WTC11 (cell line): Measurements from ENCODE around the gene CCDC28B. TPM values are rescaled to one million over a fixed set of nuclear protein-coding genes. Genes with fewer than 3 reads are reported as not detected.

Experiments used
- ATAC-seq: fragments of 200-7000 bp; cut with Tn5 transposase; 2 replicates; pipeline ENCODE4 v1.10.0; 2021; ENCODE audit warnings: mild to moderate bottlenecking, moderate library complexity
- CTCF ChIA-PET: fragments of 300-600 bp; sonication (Branson Sonifier 250); formaldehyde crosslinking; loops from one replicate; lab custom pipeline; 2021; ENCODE audit warnings: antibody characterized with exemption; lab: Charles Lee
- POLR2A ChIA-PET: fragments of 350-600 bp; sonication (Branson Sonifier 250); formaldehyde crosslinking; loops from one replicate; lab custom pipeline; 2021; ENCODE audit warnings: antibody characterized with exemption; lab: Charles Lee
- DNase-seq: peaks from one replicate; pipeline ENCODE4 v3.0.0; 2021; ENCODE audit warnings: low spot score
- H3K27ac Mint-ChIP-seq: 2 replicates; pipeline ENCODE4 v1.8.0; 2021; ENCODE audit warnings: mixed read lengths
- H3K27me3 Mint-ChIP-seq: 2 replicates; pipeline ENCODE4 v1.8.0; 2021; ENCODE audit warnings: low read depth, mild to moderate bottlenecking, moderate library complexity, mixed read lengths
- H3K36me3 Mint-ChIP-seq: 2 replicates; pipeline ENCODE4 v1.8.0; 2021; ENCODE audit warnings: mixed read lengths
- H3K4me1 Mint-ChIP-seq: 2 replicates; pipeline ENCODE4 v1.8.0; 2022; ENCODE audit warnings: mixed read lengths
- H3K4me3 Mint-ChIP-seq: 2 replicates; pipeline ENCODE4 v1.8.0; 2021; ENCODE audit warnings: mild to moderate bottlenecking, moderate library complexity, mixed read lengths
- H3K9me3 Mint-ChIP-seq: 2 replicates; pipeline ENCODE4 v1.8.0; 2021; ENCODE audit warnings: mixed read lengths
- CDX4 ChIP-seq: fragments of 250-450 bp; sonication (Bioruptor Pico); IDR thresholded peaks from 2 replicates; pipeline ENCODE4 v1.9.0; 2021; ENCODE audit warnings: moderate library complexity, mild to moderate bottlenecking, inconsistent platforms, borderline replicate concordance
- E2F5 ChIP-seq: sonication (generic); formaldehyde crosslinking; IDR thresholded peaks from 2 replicates; pipeline ENCODE4 v1.8.1; 2022; ENCODE audit warnings: mild to moderate bottlenecking, moderate library complexity, missing genetic modification reagents
- EMX1 ChIP-seq: fragments of 250-450 bp; sonication (Bioruptor Pico); IDR thresholded peaks from 2 replicates; pipeline ENCODE4 v1.8.0; 2021; ENCODE audit warnings: mild to moderate bottlenecking
- ERG ChIP-seq: fragments of 250-450 bp; sonication (Bioruptor Pico); IDR thresholded peaks from 2 replicates; pipeline ENCODE4 v1.8.0; 2021; ENCODE audit warnings: mild to moderate bottlenecking
- ETV6 ChIP-seq: sonication (generic); formaldehyde crosslinking; IDR thresholded peaks from 2 replicates; pipeline ENCODE4 v1.8.1; 2022; ENCODE audit warnings: mild to moderate bottlenecking, missing genetic modification reagents
- FOXK1 ChIP-seq: sonication (generic); formaldehyde crosslinking; IDR thresholded peaks from 2 replicates; pipeline ENCODE4 v1.8.0; 2022; ENCODE audit warnings: mild to moderate bottlenecking, moderate library complexity, missing genetic modification reagents
- FOXP4 ChIP-seq: sonication (generic); formaldehyde crosslinking; IDR thresholded peaks from 2 replicates; pipeline ENCODE4 v1.8.0; 2022; ENCODE audit warnings: mild to moderate bottlenecking, missing genetic modification reagents
- GABPB1 ChIP-seq: sonication (generic); formaldehyde crosslinking; IDR thresholded peaks from 2 replicates; pipeline ENCODE4 v1.8.1; 2023; ENCODE audit warnings: mild to moderate bottlenecking, missing genetic modification reagents
- KAT7 ChIP-seq: sonication (generic); formaldehyde crosslinking; IDR thresholded peaks from 2 replicates; pipeline ENCODE4 v1.8.1; 2023; ENCODE audit warnings: missing genetic modification reagents, mild to moderate bottlenecking, borderline replicate concordance
- MAX ChIP-seq: sonication (generic); formaldehyde crosslinking; IDR thresholded peaks from 2 replicates; pipeline ENCODE4 v1.8.0; 2022; ENCODE audit warnings: mild to moderate bottlenecking, missing genetic modification reagents
- NFATC4 ChIP-seq: fragments of 250-450 bp; sonication (Bioruptor Pico); IDR thresholded peaks from 2 replicates; pipeline ENCODE4 v1.9.0; 2021; ENCODE audit warnings: mild to moderate bottlenecking
- NFYB ChIP-seq: sonication (generic); formaldehyde crosslinking; conservative IDR thresholded peaks from 2 replicates; pipeline ENCODE4 v1.8.0; 2022; ENCODE audit warnings: low read depth, missing genetic modification reagents
- SMAD3 ChIP-seq: sonication (generic); formaldehyde crosslinking; IDR thresholded peaks from 2 replicates; pipeline ENCODE4 v1.8.0; 2022; ENCODE audit warnings: missing genetic modification reagents, mild to moderate bottlenecking, borderline replicate concordance
- STAT6 ChIP-seq: sonication (generic); formaldehyde crosslinking; conservative IDR thresholded peaks from 2 replicates; pipeline ENCODE4 v1.8.1; 2023; ENCODE audit warnings: mild to moderate bottlenecking, low read depth, missing genetic modification reagents, moderate library complexity
- TEAD1 ChIP-seq: sonication (generic); formaldehyde crosslinking; IDR thresholded peaks from 2 replicates; pipeline ENCODE4 v1.8.0; 2022; ENCODE audit warnings: mild to moderate bottlenecking, missing genetic modification reagents
- TP53 ChIP-seq: sonication (generic); formaldehyde crosslinking; IDR thresholded peaks from 2 replicates; pipeline ENCODE4 v1.8.1; 2023; ENCODE audit warnings: mild to moderate bottlenecking, missing genetic modification reagents
- ZBTB43 ChIP-seq: sonication (generic); formaldehyde crosslinking; IDR thresholded peaks from 2 replicates; pipeline ENCODE4 v1.8.1; 2023; ENCODE audit warnings: mild to moderate bottlenecking, missing genetic modification reagents
- ZNF138 ChIP-seq: sonication (generic); formaldehyde crosslinking; conservative IDR thresholded peaks from 2 replicates; pipeline ENCODE4 v1.8.1; 2022; ENCODE audit warnings: mild to moderate bottlenecking, moderate library complexity, missing genetic modification reagents
- ZNF423 ChIP-seq: fragments of 250-450 bp; sonication (Bioruptor Pico); IDR thresholded peaks from 2 replicates; pipeline ENCODE4 v2.1.2; 2022; ENCODE audit warnings: mild to moderate bottlenecking, moderate library complexity
- total RNA-seq: library from RNA; stranded (reverse); gene quantifications from 3 replicates; pipeline ENCODE4 v1.2.3, GENCODE V29; 2021

Gene CCDC28B
- total RNA-seq, 1 experiment from 2014 or later = 34.4 TPM

- TF ChIP-seq ZBTB43 (peak; percentile 62; the same call in 1 of the 2 replicates), ETV6 (peak; percentile 58; the same call in 1 of the 2 replicates), FOXK1 (peak; percentile 16; the same call in 1 of the 2 replicates), KAT7 (CRISPR knock-in tag) (0 out of 2 replicates have a peak, but pooled peaks have one; percentile 48), NFYB (CRISPR knock-in tag) (no peak), ZNF138 (CRISPR knock-in tag) (no peak), TP53 (CRISPR knock-in tag) (peak; percentile 91), SMAD3 (CRISPR knock-in tag) (0 out of 2 replicates have a peak, but pooled peaks have one; percentile 74), ERG (CRISPR knock-in tag) (no peak)
- TF ChIP-seq, all 79 proteins: peak for 21
Observed at GRCh38 chr1:32240140-32240951, 40.0 kb downstream of the CCDC28B start (continued).

GRCh38 chr1:32241001-32241763 is 40.8 kb downstream of the CCDC28B start:
- Mint-ChIP-seq H3K4me1 (peaks cover 21% of the 10 kb centered on the region), H3K27me3 (peaks cover 3% of the 10 kb centered on the region; the same call in 1 of the 2 replicates), H3K9me3 (no peaks in the 10 kb centered on the region), H3K4me3 (peak overlapping the region; percentile 84), H3K36me3 (peaks cover under 1% of the 10 kb centered on the region; the same call in 1 of the 2 replicates), H3K27ac (peak overlapping the region; percentile 78)
- DNase-seq (peak; percentile 67), ATAC-seq (peak; percentile 10)
- ChIA-PET CTCF (interaction anchor here (0.6 to 4.9 kb wide), 16 partner anchors 8 to 122 kb away, joined by 3 to 75 read pairs (median 5); partner anchors contain the start of genes CCDC28B, EIF3I, HDAC1 and TMEM234), POLR2A (interaction anchor here (0.6 to 3.2 kb wide), 16 partner anchors 8 to 168 kb away, joined by 3 to 30 read pairs (median 6); partner anchors contain the start of genes BSDC1, CCDC28B, HDAC1 and IQCC)
- TF ChIP-seq CDX4 (CRISPR knock-in tag) (no peak), GABPB1 (CRISPR knock-in tag) (peak; percentile 49; the same call in 1 of the 2 replicates), TEAD1 (CRISPR knock-in tag) (0 out of 2 replicates have a peak, but pooled peaks have one; percentile 24), NFATC4 (CRISPR knock-in tag) (no peak), FOXP4 (CRISPR knock-in tag) (peak; percentile 59; the same call in 1 of the 2 replicates), ZNF423 (no peak), EMX1 (no peak), STAT6 (CRISPR knock-in tag) (no peak), E2F5 (CRISPR knock-in tag) (peak; percentile 42; the same call in 1 of the 2 replicates), MAX (peak; percentile 83)
